22Rv1 (cell line): Measurements from ENCODE around the gene RHOC.

Experiments
- H3K27ac ChIP-seq: fragments of 450-650 bp; 2 replicates; pipeline ENCODE4 v1.5.1; 2017
- ZFX ChIP-seq: fragments of 450-650 bp; IDR thresholded peaks from 2 replicates; pipeline ENCODE4 v1.6.1; 2017; ENCODE audit warnings: antibody characterized with exemption, borderline replicate concordance
- TF ChIP-seq, protein P1 (sequence below): fragments of 450-650 bp; IDR thresholded peaks from 2 replicates; pipeline ENCODE4 v1.5.1; 2017; ENCODE audit warnings: mild to moderate bottlenecking

The RHOC gene

DNA sequence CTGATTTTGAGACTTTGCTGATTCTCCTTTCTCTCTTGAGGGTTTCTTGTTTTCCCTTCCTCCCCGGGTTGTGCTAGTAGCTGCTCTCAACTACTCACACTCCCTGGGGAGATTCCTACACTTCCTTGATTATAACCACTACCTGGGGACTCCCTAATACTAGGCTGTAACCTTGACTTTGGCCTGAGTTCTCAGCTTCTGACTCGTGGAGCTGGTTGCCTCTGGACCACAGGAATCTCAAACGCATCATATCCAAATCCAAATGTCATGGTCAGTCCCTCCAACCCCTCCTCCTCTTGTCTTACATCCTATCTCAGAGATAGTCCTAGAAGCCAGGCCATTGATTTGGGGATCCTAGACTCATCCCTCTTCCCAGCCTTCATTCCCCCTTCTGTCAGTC, 20.5 kb downstream of the RHOC start:
- no peak for TF ChIP-seq ZFX
- TF ChIP-seq, protein P1, sequence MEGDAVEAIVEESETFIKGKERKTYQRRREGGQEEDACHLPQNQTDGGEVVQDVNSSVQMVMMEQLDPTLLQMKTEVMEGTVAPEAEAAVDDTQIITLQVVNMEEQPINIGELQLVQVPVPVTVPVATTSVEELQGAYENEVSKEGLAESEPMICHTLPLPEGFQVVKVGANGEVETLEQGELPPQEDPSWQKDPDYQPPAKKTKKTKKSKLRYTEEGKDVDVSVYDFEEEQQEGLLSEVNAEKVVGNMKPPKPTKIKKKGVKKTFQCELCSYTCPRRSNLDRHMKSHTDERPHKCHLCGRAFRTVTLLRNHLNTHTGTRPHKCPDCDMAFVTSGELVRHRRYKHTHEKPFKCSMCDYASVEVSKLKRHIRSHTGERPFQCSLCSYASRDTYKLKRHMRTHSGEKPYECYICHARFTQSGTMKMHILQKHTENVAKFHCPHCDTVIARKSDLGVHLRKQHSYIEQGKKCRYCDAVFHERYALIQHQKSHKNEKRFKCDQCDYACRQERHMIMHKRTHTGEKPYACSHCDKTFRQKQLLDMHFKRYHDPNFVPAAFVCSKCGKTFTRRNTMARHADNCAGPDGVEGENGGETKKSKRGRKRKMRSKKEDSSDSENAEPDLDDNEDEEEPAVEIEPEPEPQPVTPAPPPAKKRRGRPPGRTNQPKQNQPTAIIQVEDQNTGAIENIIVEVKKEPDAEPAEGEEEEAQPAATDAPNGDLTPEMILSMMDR: no peak
- H3K27ac ChIP-seq: peak overlapping the region; percentile 31; the same call in 1 of the 2 replicates

DNA sequence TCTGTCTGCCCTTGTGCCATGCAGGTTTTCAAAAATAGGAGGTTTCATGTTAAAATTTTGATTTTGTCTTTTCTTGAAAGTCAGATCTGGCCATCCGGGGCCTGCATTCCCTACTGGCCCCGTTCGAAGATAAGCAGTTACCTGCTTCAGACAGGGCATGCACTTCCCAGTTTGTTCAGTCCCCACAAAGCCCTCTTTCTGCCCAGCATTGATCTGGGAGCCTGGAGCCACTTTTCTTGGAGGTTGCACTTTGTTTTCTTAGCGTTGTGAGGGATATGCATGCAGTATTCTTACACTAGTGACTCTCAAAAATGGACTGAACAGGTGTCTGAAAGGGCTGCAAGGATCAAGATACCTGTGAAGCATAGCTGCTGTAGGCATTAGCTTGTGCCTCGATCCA, 21.0 kb downstream of the RHOC start:
- TF ChIP-seq, protein P1: no peak
- no peak for TF ChIP-seq ZFX
- H3K27ac ChIP-seq: no peak overlapping the region

DNA sequence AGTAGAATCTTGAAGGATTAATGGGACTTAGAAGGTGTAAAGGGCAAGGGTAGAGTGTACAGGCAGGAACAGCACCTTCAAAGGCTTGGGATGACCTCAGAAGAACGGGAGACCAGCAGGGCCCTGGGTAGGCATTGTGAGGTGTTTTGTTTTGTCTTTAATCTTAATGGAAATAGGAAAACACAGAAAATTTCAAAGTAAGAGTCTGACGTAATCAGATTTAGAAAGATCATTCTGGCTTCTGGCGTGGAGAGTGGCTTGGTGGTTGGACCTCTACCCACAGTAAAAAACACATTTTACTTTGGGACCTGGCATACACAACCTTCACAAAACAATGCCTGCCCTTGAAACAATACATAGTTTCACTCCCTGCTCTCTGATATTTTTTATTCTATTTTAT, 28.3 kb downstream of the RHOC start:
- TF ChIP-seq ZFX: no peak
- TF ChIP-seq, protein P1: no peak

DNA sequence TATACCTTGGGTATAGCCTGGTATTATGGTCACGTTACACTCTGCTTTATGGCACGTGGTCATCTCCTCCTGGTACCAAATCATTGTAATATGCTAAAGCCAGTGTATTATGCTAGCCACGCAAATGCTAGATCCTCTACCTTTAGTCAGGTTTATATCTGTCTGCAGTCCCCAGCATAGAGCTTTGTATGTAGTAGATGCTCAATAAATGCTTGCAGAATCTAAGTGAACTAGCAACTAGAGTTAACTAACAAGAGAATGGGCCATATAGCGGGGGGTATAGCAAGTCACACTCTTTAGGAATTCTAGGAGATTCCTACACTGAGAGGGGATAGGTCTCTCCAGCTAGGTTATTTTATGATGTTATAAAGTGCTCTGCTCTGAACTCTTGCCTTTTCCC, 29.4 kb downstream of the RHOC start:
- no peak overlapping the region for H3K27ac ChIP-seq
- no peak for TF ChIP-seq ZFX
- TF ChIP-seq, protein P1: no peak

More for the DNA sequence above, 28.3 kb downstream of the RHOC start:
- H3K27ac ChIP-seq: no peak overlapping the region

DNA sequence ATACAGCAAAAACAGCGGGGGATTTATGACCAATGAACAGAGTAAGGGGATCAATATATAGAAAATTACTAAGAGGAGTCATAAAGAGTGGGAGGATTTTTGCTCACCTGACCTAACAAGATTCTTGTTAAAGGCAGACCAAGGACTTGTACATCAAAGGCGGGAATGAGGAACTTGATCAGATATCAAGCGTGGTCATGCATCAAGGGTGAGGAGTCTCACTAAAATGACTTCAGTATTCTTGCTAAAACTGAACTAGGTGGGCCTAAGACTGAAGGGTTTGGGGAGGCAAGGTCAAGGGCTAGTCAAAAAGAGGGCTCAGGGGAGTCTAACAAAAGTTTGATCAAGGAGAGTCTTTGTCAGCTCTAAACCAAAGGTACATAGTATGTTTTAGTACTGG, 30.4 kb downstream of the RHOC start:
- TF ChIP-seq ZFX: no peak
- TF ChIP-seq, protein P1: no peak
- H3K27ac ChIP-seq: no peak overlapping the region

DNA sequence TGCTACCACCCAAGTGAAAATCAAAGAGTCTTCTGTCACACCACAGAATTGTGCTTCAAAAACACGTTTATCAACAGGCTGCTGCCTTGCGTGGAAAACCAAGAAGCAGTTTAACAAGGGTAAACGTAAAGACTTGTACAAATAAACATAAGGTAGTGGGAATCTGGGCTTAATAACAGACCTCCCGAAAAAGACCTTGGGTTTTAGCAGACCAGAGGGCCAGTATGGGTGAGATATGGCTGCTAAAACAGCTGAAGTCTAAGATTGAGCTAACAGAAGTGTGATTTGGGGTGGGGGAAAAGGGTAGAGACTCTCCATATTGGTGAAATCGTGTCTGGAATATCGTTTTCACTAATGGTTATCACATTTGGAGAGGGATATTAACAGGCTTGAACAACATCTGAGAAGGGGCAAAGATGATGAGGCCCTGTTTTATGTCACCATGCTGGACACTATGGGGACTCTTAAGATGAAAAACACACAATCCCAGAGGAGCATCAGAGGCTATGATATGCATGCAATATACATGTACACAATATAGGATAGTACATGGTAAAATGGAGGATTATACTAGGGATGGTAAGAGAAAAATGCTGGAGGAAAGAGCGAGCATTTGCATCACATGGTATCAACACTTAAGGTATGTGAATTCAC, 31.1 kb downstream of the RHOC start:
- TF ChIP-seq, protein P1: no peak
- TF ChIP-seq ZFX: no peak
- H3K27ac ChIP-seq: no peak overlapping the region

DNA sequence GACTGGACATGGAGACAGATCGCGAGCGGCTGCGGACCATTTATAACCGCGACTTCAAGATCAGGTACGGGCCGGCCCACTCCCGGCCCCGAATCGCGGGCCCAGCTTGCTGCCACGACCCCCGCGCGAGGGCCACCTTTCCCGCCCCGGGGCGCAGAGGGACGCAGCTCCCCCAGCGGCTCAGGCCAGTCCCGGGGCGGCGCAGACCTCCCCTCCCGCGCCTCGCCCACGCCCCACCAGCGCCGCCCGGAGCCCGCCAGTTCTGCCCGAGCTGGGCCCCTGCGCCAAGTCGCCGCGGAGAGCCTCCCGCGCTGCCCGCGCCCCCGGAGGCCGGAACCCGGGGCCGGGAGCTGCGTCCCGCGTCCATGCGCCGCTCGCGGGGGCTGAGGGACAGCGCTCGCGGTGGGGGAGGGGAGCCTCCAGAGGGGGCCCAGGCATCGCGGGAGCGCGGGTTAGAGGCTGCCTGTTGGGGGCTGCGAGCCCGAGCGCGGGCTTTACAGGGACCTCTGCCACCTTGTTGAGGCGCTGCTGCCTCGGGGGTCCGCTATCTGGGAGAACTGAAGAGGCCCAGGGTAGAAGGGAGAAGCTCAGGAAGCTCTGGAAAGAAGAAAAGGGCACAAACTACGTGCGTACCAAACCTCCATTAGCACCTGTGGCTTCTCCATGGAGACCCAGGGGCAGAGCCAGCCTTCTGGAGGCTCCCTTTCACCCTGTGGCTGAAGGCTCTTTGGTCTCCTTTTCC, 31.8 kb downstream of the RHOC start:
- peak overlapping the region; percentile 68 for H3K27ac ChIP-seq
- no peak for TF ChIP-seq ZFX
- TF ChIP-seq, protein P1: peak; percentile 19; the same call in 1 of the 2 replicates
